ENCODE results near the gene PPM1H.

Gene PPM1H

GRCh38 chr12:62604871-62605270 is 330.1 kb downstream of the PPM1H start:
- DNase-seq (ENCODE audit: low spot score) = no peak
- TF ChIP-seq CTCF (IDR thresholded peaks at IDR 0.05; ENCODE audit: extremely low read depth, missing control alignments) = no peak

GRCh38 chr12:62604373-62604772 is 330.6 kb downstream of the PPM1H start:
- no peak for DNase-seq (ENCODE audit: low spot score)
- TF ChIP-seq CTCF (IDR thresholded peaks at IDR 0.05; ENCODE audit: extremely low read depth, missing control alignments) = no peak

- DNase-seq (ENCODE audit: low spot score) = no peak
Measured at GRCh38 chr12:62603811-62604098, 331.2 kb downstream of the PPM1H start.

GRCh38 chr12:62603061-62603810 is 331.7 kb downstream of the PPM1H start:
- peak; percentile 19 for TF ChIP-seq CTCF (IDR thresholded peaks at IDR 0.05; ENCODE audit: extremely low read depth, missing control alignments)
- peak; percentile 85 for DNase-seq (ENCODE audit: low spot score)

More at GRCh38 chr12:62603811-62604098, 331.2 kb downstream of the PPM1H start:
- TF ChIP-seq CTCF (IDR thresholded peaks at IDR 0.05; ENCODE audit: extremely low read depth, missing control alignments) = no peak

GRCh38 chr12:62602255-62603060 is 332.5 kb downstream of the PPM1H start:
- TF ChIP-seq CTCF (IDR thresholded peaks at IDR 0.05; ENCODE audit: extremely low read depth, missing control alignments) = no peak
- peak; percentile 85 for DNase-seq (ENCODE audit: low spot score)

GRCh38 chr12:62601765-62602164 is 333.2 kb downstream of the PPM1H start:
- DNase-seq (ENCODE audit: low spot score) = no peak
- no peak for TF ChIP-seq CTCF (IDR thresholded peaks at IDR 0.05; ENCODE audit: extremely low read depth, missing control alignments)

- no peak for TF ChIP-seq CTCF (IDR thresholded peaks at IDR 0.05; ENCODE audit: extremely low read depth, missing control alignments)
- DNase-seq (ENCODE audit: low spot score) = no peak
Measured at GRCh38 chr12:62599854-62600437, 335.0 kb downstream of the PPM1H start.

Measured in GM20000 (cell line).